ENCODE measurements around the gene DDR2.
"Not testable (repeated sequence)": the region's sequence is repeated elsewhere in the genome, so short reads cannot be mapped to it uniquely, and the experiment has no call there.

Gene DDR2

DNA sequence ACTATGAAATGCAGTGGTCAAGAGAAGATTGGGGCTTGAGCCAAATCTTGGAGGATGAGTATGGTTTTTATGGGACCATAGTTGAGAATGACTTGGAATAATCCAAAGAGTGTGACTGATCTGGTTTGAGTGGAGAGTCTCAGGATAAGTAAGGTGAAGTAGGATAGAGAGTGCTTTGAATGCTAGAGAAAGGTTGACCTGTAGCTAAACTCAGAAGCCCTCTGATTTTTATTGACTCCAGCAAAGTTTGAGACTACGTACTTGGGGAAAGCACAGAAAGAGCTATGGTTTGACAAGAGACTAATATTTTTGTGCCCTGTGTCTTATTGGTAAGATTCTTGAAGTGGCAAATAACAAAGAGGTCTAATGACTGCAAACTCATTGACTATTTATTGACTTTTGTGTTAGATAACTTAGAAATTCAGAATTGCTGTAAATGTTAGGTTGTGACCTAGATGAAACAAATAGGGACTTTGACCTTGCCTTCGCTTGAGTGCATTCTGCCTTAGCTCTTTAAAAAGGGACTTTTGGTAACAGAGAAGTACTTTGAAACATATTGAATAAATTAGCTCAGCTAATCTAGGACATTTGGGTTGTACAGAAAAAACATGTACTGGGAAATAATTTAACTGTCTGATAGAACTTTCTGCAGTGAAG, 35.6 kb upstream of the DDR2 start:
- DNase-seq (ENCODE audit: low read depth) = no peak

DNA sequence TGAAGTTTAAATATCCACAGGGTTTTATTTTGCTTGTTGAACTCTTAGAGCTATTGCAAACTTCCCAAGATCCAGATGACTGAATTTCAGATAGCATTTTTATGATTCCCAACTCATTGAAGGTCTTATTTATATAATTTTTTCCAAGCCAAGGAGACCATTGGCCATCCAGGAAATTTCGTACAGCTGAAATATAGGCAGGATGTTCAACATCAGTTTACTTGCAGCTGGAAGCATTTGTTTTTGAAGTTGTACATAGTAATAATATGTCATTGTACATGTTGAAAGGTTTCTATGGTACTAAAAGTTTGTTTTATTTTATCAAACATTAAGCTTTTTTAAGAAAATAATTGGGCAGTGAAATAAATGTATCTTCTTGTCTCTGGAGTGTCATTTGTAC, 32.8 kb upstream of the DDR2 start:
- H3K4me3 ChIP-seq (ENCODE audit: low read depth, low read length) = no peak overlapping the region
- TF ChIP-seq, protein P1, sequence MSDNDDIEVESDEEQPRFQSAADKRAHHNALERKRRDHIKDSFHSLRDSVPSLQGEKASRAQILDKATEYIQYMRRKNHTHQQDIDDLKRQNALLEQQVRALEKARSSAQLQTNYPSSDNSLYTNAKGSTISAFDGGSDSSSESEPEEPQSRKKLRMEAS (IDR thresholded peaks at IDR 0.05; ENCODE audit: low read depth, low read length) = no peak
- TF ChIP-seq MYC (IDR thresholded peaks at IDR 0.05; ENCODE audit: low read depth, low read length) (no peak), POLR2A (IDR thresholded peaks at IDR 0.05; ENCODE audit: extremely low read depth, insufficient read length) (no peak)
- TF ChIP-seq, protein P2, sequence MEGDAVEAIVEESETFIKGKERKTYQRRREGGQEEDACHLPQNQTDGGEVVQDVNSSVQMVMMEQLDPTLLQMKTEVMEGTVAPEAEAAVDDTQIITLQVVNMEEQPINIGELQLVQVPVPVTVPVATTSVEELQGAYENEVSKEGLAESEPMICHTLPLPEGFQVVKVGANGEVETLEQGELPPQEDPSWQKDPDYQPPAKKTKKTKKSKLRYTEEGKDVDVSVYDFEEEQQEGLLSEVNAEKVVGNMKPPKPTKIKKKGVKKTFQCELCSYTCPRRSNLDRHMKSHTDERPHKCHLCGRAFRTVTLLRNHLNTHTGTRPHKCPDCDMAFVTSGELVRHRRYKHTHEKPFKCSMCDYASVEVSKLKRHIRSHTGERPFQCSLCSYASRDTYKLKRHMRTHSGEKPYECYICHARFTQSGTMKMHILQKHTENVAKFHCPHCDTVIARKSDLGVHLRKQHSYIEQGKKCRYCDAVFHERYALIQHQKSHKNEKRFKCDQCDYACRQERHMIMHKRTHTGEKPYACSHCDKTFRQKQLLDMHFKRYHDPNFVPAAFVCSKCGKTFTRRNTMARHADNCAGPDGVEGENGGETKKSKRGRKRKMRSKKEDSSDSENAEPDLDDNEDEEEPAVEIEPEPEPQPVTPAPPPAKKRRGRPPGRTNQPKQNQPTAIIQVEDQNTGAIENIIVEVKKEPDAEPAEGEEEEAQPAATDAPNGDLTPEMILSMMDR (IDR thresholded peaks at IDR 0.05; ENCODE audit: low read depth, low read length) = no peak
- no peak for DNase-seq (ENCODE audit: low read depth)

More for the DNA sequence above, 35.6 kb upstream of the DDR2 start:
- H3K4me3 ChIP-seq (ENCODE audit: low read depth, low read length) = no peak overlapping the region
- TF ChIP-seq POLR2A (IDR thresholded peaks at IDR 0.05; ENCODE audit: extremely low read depth, insufficient read length) = no peak
- TF ChIP-seq, protein P1 (IDR thresholded peaks at IDR 0.05; ENCODE audit: low read depth, low read length) = no peak
- no peak for TF ChIP-seq MYC (IDR thresholded peaks at IDR 0.05; ENCODE audit: low read depth, low read length)
- TF ChIP-seq, protein P2 (IDR thresholded peaks at IDR 0.05; ENCODE audit: low read depth, low read length) = no peak

DNA sequence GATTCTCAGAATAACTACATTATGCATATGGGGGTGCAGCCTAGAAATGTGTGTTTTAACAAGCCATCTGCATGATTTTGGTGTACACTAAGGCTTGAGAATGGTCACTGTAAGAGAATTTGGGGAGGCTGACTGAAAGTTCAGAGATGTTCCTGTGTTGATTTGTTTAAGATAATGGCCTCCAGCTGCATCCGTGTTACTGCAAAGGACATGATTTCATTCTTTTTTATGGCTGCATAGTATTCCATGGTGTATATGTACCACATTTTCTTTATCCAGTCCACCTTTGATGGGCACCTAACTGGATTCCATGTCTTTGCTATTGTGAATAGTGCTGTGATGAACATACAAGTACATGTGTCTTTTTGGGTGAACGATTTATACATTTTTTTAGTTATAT, 29.1 kb upstream of the DDR2 start:
- DNase-seq (ENCODE audit: low read depth); H3K4me3 ChIP-seq (ENCODE audit: low read depth, low read length): not testable (repeated sequence)

DNA sequence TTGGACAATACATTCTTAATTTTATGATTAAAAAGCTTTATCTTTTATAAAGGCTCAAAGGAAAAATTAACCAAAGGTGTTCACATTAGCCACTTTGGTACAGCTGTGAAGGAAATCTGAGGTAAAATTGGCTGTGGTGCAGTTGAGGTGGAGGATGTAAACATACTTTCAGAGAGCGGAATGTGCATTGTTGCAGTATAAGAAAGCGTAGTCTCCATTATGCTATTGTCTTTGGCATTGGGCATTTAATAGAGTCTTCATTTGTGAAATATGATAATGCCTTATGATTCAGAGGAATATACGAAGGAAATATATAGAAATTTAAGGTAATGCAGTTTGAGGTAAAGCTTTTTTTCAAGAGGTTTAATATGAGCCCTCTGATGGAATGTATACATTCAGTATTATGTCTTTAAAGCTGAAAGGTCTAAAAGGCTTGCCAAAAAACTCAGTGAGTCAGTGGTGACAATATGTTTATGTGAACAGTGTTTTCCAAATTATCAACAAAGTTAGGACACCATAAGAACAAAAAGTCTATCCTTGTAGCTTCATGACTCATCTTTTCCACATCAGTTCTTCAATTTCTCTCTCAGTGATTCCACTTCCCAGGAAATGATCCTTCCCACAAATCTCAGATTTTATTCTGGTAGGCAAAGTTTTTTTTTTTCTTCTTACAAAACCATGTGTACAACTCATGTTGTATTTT, 26.9 kb upstream of the DDR2 start:
- TF ChIP-seq POLR2A (IDR thresholded peaks at IDR 0.05; ENCODE audit: extremely low read depth, insufficient read length) (no peak), MYC (IDR thresholded peaks at IDR 0.05; ENCODE audit: low read depth, low read length) (no peak)
- TF ChIP-seq, protein P2 (IDR thresholded peaks at IDR 0.05; ENCODE audit: low read depth, low read length) = no peak
- TF ChIP-seq, protein P1 (IDR thresholded peaks at IDR 0.05; ENCODE audit: low read depth, low read length) = no peak

DNA sequence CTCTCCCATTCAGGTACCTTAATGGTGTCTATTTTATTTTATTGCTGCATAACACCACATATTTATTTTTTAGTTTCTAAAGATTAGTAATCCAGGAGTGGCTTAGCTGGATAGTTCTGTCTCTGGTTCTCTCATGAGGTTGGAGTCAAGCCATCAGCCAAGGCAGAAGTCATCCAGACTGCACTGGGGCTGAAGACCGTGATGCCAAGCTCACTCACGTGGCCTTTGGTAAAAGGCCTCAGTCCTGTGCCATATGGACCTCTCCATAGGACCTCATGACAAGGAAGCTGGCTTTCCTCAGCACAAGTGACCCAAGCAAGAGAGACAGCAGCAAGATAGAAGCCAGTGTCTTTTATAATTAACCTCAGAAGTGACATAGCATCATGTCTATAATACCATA, 23.0 kb upstream of the DDR2 start:
- no peak for TF ChIP-seq MYC (IDR thresholded peaks at IDR 0.05; ENCODE audit: low read depth, low read length)
- TF ChIP-seq, protein P2 (IDR thresholded peaks at IDR 0.05; ENCODE audit: low read depth, low read length) = no peak
- TF ChIP-seq, protein P1 (IDR thresholded peaks at IDR 0.05; ENCODE audit: low read depth, low read length) = no peak
- no peak for TF ChIP-seq POLR2A (IDR thresholded peaks at IDR 0.05; ENCODE audit: extremely low read depth, insufficient read length)
- H3K4me3 ChIP-seq (ENCODE audit: low read depth, low read length) = no peak overlapping the region
- no peak for DNase-seq (ENCODE audit: low read depth)

More for the DNA sequence above, 26.9 kb upstream of the DDR2 start:
- H3K4me3 ChIP-seq (ENCODE audit: low read depth, low read length) = no peak overlapping the region
- DNase-seq (ENCODE audit: low read depth) = no peak

DNA sequence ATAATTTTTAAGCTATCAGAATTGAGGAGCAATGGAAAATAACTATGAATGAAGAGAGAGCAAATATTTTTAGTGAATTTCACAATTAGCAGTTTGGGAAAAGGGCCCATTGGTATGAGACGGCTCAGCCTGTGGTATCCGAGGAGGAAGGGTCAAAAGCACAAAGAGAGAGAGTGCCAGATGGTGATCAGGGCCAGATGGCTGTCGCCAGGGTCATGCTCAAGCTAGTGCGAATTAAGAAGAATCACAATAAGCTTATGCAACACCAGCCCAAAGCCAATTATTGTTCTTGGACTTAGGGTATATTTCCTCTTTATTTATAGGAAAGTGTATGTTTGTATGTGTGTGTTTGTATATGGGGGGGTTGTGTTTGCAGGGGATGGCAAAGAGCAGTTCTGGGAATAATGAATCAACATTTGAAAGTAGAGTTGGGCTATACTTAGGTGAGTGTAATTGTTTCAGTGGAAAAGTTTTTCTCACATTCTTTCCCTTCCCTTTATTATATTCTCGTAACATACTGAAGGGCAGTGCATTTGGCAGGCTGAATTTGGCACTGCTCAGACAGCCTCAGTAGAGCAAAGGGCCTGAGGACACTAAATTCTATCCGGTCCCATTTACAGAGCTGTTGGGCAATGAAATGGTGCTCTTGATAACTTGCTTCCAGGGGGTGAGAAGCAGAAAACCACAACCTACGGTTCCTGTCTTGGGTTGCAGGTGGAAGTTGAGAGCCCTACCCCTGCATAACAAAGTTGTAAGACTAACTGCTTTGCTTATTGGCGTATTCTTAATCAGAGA, 19.5 kb upstream of the DDR2 start:
- no peak overlapping the region for H3K4me3 ChIP-seq (ENCODE audit: low read depth, low read length)
- TF ChIP-seq, protein P2 (IDR thresholded peaks at IDR 0.05; ENCODE audit: low read depth, low read length) = no peak
- TF ChIP-seq, protein P1 (IDR thresholded peaks at IDR 0.05; ENCODE audit: low read depth, low read length) = no peak
- peak; percentile 1 for DNase-seq (ENCODE audit: low read depth)
